GM23338 (cell line): ENCODE data around the gene GJA3. TPM values are rescaled to one million over a fixed set of nuclear protein-coding genes. Genes with fewer than 3 reads are reported as not detected.

ENCODE experiments used
- ATAC-seq: fragments of 200-7000 bp; cut with Tn5 transposase; 3 replicates; pipeline ENCODE4 v1.9.1; 2020
- DNase-seq: peaks from one replicate; pipeline ENCODE4 v3.0.0-alpha.2; 2015; ENCODE audit warnings: low spot score
- H2AFZ ChIP-seq: fragments of 200-600 bp; sonication (generic); 2 replicates; pipeline ENCODE4 v1.8.0; 2016; ENCODE audit warnings: antibody characterized with exemption, mild to moderate bottlenecking, moderate library complexity
- H3F3A ChIP-seq: fragments of 200-600 bp; sonication (generic); replicated peaks from 2 replicates; pipeline ENCODE4 v1.8.0; 2017; ENCODE audit warnings: antibody characterized with exemption, mixed run types, low read depth
- H3K27ac ChIP-seq: fragments of 200-600 bp; sonication (generic); 2 replicates; pipeline ENCODE4 v1.6.1; 2016; ENCODE audit warnings: low read depth
- H3K27me3 ChIP-seq: fragments of 200-600 bp; sonication (generic); 2 replicates; pipeline ENCODE4 v1.8.0; 2016; ENCODE audit warnings: mild to moderate bottlenecking, mixed run types, moderate library complexity; ENCODE audit not compliant: insufficient read depth
- H3K36me3 ChIP-seq: fragments of 200-600 bp; sonication (generic); 2 replicates; pipeline ENCODE4 v1.8.0; 2016; ENCODE audit warnings: mild to moderate bottlenecking; ENCODE audit not compliant: insufficient read depth
- H3K4me1 ChIP-seq: fragments of 200-600 bp; sonication (generic); 2 replicates; pipeline ENCODE4 v1.8.0; 2016; ENCODE audit warnings: mild to moderate bottlenecking, moderate library complexity; ENCODE audit not compliant: insufficient read depth
- H3K4me2 ChIP-seq: fragments of 200-600 bp; sonication (generic); 2 replicates; pipeline ENCODE4 v1.7.1; 2017; ENCODE audit warnings: mixed run types
- H3K4me3 ChIP-seq: fragments of 200-600 bp; sonication (generic); 2 replicates; pipeline ENCODE4 v1.6.1; 2016; ENCODE audit warnings: mixed run types
- H3K79me2 ChIP-seq: fragments of 200-600 bp; sonication (generic); replicated peaks from 2 replicates; pipeline ENCODE4 v1.8.0; 2017; ENCODE audit warnings: mild to moderate bottlenecking; ENCODE audit not compliant: insufficient read depth
- H3K9me2 ChIP-seq: fragments of 200-600 bp; sonication (generic); 2 replicates; pipeline ENCODE4 v1.8.0; 2017; ENCODE audit not compliant: insufficient read depth
- H4K20me1 ChIP-seq: fragments of 200-600 bp; sonication (generic); replicated peaks from 2 replicates; pipeline ENCODE4 v1.8.0; 2017; ENCODE audit warnings: mild to moderate bottlenecking; ENCODE audit not compliant: insufficient read depth
- H3K27ac Mint-ChIP-seq: 2 replicates; pipeline ENCODE4 v1.8.0; 2020; ENCODE audit warnings: inconsistent platforms, mild to moderate bottlenecking, moderate library complexity, mixed read lengths
- H3K27me3 Mint-ChIP-seq: 3 replicates; pipeline ENCODE4 v1.8.0; 2022; ENCODE audit warnings: low read depth, mild to moderate bottlenecking, moderate library complexity, mixed read lengths, inconsistent platforms; ENCODE audit not compliant: insufficient read depth, poor library complexity
- H3K36me3 Mint-ChIP-seq: 3 replicates; pipeline ENCODE4 v1.8.0; 2021; ENCODE audit warnings: low read depth, mild to moderate bottlenecking, inconsistent platforms, moderate library complexity, mixed read lengths
- H3K4me1 Mint-ChIP-seq: 3 replicates; pipeline ENCODE4 v1.8.0; 2020; ENCODE audit warnings: mild to moderate bottlenecking, inconsistent platforms, mixed read lengths
- H3K4me3 Mint-ChIP-seq: 3 replicates; pipeline ENCODE4 v1.8.0; 2021; ENCODE audit warnings: moderate library complexity, mild to moderate bottlenecking, inconsistent platforms, mixed read lengths
- H3K9me3 Mint-ChIP-seq: 3 replicates; pipeline ENCODE4 v1.8.0; 2020; ENCODE audit warnings: moderate library complexity, mild to moderate bottlenecking, inconsistent platforms, mixed read lengths
- CREB1 ChIP-seq: fragments of 250-450 bp; sonication (Bioruptor Pico); IDR thresholded peaks from 2 replicates; pipeline ENCODE4 v1.5.0; 2020; ENCODE audit warnings: low read depth, mild to moderate bottlenecking, moderate library complexity
- EZH2 ChIP-seq: fragments of 200-600 bp; sonication (generic); IDR thresholded peaks from one replicate; pipeline ENCODE4 v1.8.0; 2017; ENCODE audit warnings: antibody characterized with exemption, mild to moderate bottlenecking, low read depth; ENCODE audit not compliant: unreplicated experiment
- EZH2phosphoT487 ChIP-seq: fragments of 200-600 bp; sonication (generic); IDR thresholded peaks from one replicate; pipeline ENCODE4 v1.8.1; 2018; ENCODE audit warnings: antibody characterized with exemption; ENCODE audit not compliant: unreplicated experiment
- JUNB ChIP-seq: IDR thresholded peaks from one replicate; pipeline ENCODE4 v1.6.1; 2016; ENCODE audit warnings: antibody characterized with exemption; ENCODE audit not compliant: unreplicated experiment
- NANOG ChIP-seq: IDR thresholded peaks from 2 replicates; pipeline ENCODE4 v1.6.1; 2016; ENCODE audit warnings: antibody characterized with exemption, borderline replicate concordance
- POLR2AphosphoS5 ChIP-seq: IDR thresholded peaks from 2 replicates; pipeline ENCODE4 v1.6.1; 2016; ENCODE audit warnings: antibody characterized with exemption, low read depth
- STAT1 ChIP-seq: IDR thresholded peaks from one replicate; pipeline ENCODE4 v1.6.1; 2016; ENCODE audit warnings: antibody characterized with exemption; ENCODE audit not compliant: unreplicated experiment
- ZNF114 ChIP-seq: fragments of 250-450 bp; sonication (Bioruptor Pico); IDR thresholded peaks from 2 replicates; pipeline ENCODE4 v1.5.0; 2020; ENCODE audit warnings: mild to moderate bottlenecking, moderate library complexity
- ZNF331 ChIP-seq: fragments of 250-450 bp; sonication (Bioruptor Pico); IDR thresholded peaks from 2 replicates; pipeline ENCODE4 v1.5.0; 2020; ENCODE audit warnings: low read depth, mild to moderate bottlenecking, moderate library complexity
- ZNF462 ChIP-seq: fragments of 250-450 bp; sonication (Bioruptor Pico); IDR thresholded peaks from 2 replicates; pipeline ENCODE4 v1.5.0; 2020; ENCODE audit warnings: mild to moderate bottlenecking, moderate library complexity
- polyA plus RNA-seq: library from polyadenylated mRNA; unstranded; fragments of >200 nt; fragmentation: Nextera tagmentation; extraction: Ambion mirVana; gene quantifications from 2 replicates; pipeline ENCODE4 v1.2.1, GENCODE V29; 2016
- total RNA-seq: library from RNA; depleted of rRNA; stranded (reverse); fragments of >200 nt; shearing (Covaris generic); gene quantifications from 2 replicates; pipeline ENCODE4 v1.2.3, GENCODE V29; 2014

The GJA3 gene
- total and polyA plus RNA-seq, 2 experiments from 2014 or later, result 0.17 to 0.23 TPM

GRCh38 chr13:20140487-20140886, 20.4 kb downstream of the GJA3 start (continued):
- no peak for TF ChIP-seq ZNF462 (CRISPR knock-in tag)

GRCh38 chr13:20137875-20138274, 23.0 kb downstream of the GJA3 start:
- no peaks in the 10 kb centered on the region for H3K79me2 ChIP-seq
- H3K27ac ChIP-seq, result no peak overlapping the region
- no peak for DNase-seq
- no peaks in the 10 kb centered on the region for H3K9me2 ChIP-seq
- no peak overlapping the region for H3K27ac Mint-ChIP-seq
- no peak overlapping the region for H3K4me3 Mint-ChIP-seq
- H3K4me1 Mint-ChIP-seq, result peaks cover 8% of the 10 kb centered on the region
- peak overlapping the region; percentile 47; the same call in 1 of the 2 replicates for H2AFZ ChIP-seq
- H3F3A ChIP-seq, result peaks cover 4% of the 10 kb centered on the region; the same call in 1 of the 2 replicates
- peaks cover 4% of the 10 kb centered on the region; the same call in 2 of the 3 replicates for H3K9me3 Mint-ChIP-seq
- H3K4me3 ChIP-seq, result no peak overlapping the region
- no peak for ATAC-seq
- H3K4me1 ChIP-seq, result peaks cover 7% of the 10 kb centered on the region
- no peaks in the 10 kb centered on the region for H3K36me3 ChIP-seq
- no peaks in the 10 kb centered on the region; the same call in 1 of the 2 replicates for H4K20me1 ChIP-seq
- H3K4me2 ChIP-seq, result no peak overlapping the region
- peaks cover 21% of the 10 kb centered on the region for H3K27me3 ChIP-seq
- H3K27me3 Mint-ChIP-seq, result peaks cover 15% of the 10 kb centered on the region
- no peaks in the 10 kb centered on the region for H3K36me3 Mint-ChIP-seq
- TF ChIP-seq POLR2AphosphoS5 (no peak), ZNF114 (no peak), ZNF331 (CRISPR knock-in tag) (no peak), EZH2phosphoT487 (no peak), EZH2 (no peak), STAT1 (no peak), ZNF462 (CRISPR knock-in tag) (no peak), CREB1 (CRISPR knock-in tag) (no peak), NANOG (no peak), JUNB (no peak)
